Kidney epithelial cell (primary cell): Measurements from ENCODE around the gene BAZ1A. TPM values are rescaled to one million over a fixed set of nuclear protein-coding genes. Genes with fewer than 3 reads are reported as not detected.

Experiments
- DNase-seq: peaks from one replicate; pipeline ENCODE4 v3.0.0-alpha.2; 2010; ENCODE audit warnings: low read depth
- H3K27me3 ChIP-seq: 2 replicates; pipeline ENCODE4 v1.6.0; 2011; ENCODE audit warnings: low read length; ENCODE audit not compliant: control insufficient read depth, insufficient read depth
- H3K36me3 ChIP-seq: 2 replicates; pipeline ENCODE4 v1.5.1; 2011; ENCODE audit warnings: low read length; ENCODE audit not compliant: control insufficient read depth, insufficient read depth
- H3K4me3 ChIP-seq: 2 replicates; pipeline ENCODE4 v1.5.1; 2011; ENCODE audit warnings: low read depth, mild to moderate bottlenecking, control low read depth, low read length
- total RNA-seq: library from RNA; depleted of rRNA; stranded (reverse); fragments of >200 nt; gene quantifications from 2 replicates; pipeline ENCODE4 v1.2.3, GENCODE V29; 2015
- TF ChIP-seq, protein P1 (sequence below): IDR thresholded peaks from 2 replicates; pipeline ENCODE4 v1.5.1; 2011; ENCODE audit warnings: mild to moderate bottlenecking, moderate library complexity, low read length, control low read depth, inconsistent platforms; ENCODE audit not compliant: insufficient read depth, poor library complexity, severe bottlenecking

BAZ1A gene
- total RNA-seq, 1 donor from 2014 or later, result 36.1 TPM

DNA sequence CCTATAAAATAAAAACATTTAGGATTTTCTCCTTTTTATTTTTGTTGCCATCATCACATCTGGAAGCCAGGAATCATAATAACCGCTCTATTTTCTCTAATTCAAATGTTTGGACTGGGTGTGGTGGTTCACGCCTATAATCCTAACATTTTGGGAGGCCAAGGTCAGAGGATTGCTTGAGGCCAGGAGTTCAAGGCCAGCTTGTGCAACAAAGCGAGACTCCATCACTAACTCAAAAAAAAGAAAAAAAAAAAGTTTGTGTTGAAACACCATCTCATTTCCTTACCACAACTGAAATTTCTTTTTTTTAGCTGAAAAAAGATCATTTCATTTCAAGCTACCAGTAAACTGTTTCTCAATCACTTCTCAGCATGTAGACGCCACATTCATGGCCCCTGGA is 8.8 kb upstream of the BAZ1A start:
- TF ChIP-seq, protein P1, sequence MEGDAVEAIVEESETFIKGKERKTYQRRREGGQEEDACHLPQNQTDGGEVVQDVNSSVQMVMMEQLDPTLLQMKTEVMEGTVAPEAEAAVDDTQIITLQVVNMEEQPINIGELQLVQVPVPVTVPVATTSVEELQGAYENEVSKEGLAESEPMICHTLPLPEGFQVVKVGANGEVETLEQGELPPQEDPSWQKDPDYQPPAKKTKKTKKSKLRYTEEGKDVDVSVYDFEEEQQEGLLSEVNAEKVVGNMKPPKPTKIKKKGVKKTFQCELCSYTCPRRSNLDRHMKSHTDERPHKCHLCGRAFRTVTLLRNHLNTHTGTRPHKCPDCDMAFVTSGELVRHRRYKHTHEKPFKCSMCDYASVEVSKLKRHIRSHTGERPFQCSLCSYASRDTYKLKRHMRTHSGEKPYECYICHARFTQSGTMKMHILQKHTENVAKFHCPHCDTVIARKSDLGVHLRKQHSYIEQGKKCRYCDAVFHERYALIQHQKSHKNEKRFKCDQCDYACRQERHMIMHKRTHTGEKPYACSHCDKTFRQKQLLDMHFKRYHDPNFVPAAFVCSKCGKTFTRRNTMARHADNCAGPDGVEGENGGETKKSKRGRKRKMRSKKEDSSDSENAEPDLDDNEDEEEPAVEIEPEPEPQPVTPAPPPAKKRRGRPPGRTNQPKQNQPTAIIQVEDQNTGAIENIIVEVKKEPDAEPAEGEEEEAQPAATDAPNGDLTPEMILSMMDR, result no peak
- DNase-seq, result no peak

DNA sequence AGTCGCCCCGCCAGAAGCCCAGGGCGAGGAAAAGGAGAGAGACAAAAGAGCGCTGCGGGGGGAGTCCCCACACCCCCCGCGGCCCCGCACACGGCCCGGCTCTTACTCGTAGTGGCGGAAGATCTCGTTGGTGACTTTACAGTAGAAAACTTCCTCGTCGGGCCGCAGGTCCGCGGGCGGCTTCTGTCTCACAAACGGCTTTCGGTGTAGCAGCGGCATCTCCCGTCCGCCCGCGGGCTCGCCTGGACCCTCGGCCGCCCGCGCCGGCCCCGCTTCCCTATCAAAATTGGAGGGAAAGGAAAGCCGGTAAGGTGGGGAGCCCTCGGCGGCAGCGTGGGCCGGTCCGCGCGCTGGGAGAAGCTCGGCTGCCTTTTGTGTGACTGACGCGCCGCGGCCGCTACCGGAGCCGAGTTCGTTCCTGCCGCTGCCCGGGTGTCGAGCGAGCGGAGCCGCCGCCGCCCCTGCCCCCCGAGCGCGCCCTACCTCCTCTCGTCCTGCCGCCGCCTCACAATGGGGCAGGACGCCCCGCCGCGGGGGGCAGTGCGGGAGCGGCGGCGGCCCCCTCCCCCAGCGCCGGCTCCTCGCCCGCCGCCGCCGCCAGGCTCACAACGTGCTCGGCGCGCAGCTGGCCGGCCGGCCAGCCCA is 652 bp downstream of the BAZ1A start:
- no peaks in the 10 kb centered on the region for H3K27me3 ChIP-seq
- TF ChIP-seq, protein P1, result no peak
- no peaks in the 10 kb centered on the region for H3K36me3 ChIP-seq
- H3K4me3 ChIP-seq, result peak overlapping the region; percentile 75
- DNase-seq, result no peak

More for the DNA sequence above, 8.8 kb upstream of the BAZ1A start:
- Histone ChIP-seq H3K4me3 (no peak overlapping the region), H3K27me3 (no peaks in the 10 kb centered on the region), H3K36me3 (no peaks in the 10 kb centered on the region)

DNA sequence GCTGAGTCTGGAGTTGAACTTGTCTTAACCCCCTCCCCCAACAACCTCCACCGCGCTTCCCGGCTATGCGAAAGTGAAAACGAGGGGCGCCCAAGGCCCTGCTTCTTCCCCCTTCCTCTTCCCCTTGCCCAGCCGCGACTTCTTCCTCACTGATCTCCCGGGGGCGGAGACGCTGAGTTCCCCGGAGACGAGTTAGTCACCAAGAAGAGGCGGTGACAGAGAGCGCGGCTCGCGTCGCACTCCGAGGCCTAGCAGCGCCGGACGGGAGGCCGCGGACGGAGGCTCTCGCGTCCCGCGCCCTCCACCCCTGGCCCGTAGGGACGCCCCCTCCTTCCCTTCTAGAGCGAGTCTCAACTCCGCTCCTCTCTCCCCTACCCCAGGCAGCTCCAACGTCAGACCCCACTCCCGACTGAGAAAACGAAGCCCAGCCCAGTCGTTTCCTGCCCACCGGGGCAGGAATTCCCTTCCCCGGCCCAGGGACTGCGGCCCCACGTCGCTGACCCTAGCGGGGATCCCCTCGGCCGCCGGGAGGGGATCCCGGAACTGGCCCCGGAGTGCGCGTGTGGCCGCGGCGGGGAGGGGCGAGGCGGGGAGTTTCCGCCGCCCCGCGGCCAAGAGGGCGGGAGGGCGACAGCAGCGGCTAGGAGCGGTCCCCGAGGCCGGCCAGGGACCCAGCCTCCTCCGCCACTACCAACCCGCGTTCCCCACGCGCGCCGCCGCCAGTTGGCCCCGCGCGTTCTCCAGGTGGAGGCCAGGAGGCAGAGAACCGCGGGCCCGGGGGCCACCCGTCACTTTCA is 1.4 kb downstream of the BAZ1A start:
- Histone ChIP-seq H3K27me3 (no peaks in the 10 kb centered on the region), H3K36me3 (no peaks in the 10 kb centered on the region), H3K4me3 (peak overlapping the region; percentile 75)
- TF ChIP-seq, protein P1, result no peak
- DNase-seq, result peak; percentile 31

DNA sequence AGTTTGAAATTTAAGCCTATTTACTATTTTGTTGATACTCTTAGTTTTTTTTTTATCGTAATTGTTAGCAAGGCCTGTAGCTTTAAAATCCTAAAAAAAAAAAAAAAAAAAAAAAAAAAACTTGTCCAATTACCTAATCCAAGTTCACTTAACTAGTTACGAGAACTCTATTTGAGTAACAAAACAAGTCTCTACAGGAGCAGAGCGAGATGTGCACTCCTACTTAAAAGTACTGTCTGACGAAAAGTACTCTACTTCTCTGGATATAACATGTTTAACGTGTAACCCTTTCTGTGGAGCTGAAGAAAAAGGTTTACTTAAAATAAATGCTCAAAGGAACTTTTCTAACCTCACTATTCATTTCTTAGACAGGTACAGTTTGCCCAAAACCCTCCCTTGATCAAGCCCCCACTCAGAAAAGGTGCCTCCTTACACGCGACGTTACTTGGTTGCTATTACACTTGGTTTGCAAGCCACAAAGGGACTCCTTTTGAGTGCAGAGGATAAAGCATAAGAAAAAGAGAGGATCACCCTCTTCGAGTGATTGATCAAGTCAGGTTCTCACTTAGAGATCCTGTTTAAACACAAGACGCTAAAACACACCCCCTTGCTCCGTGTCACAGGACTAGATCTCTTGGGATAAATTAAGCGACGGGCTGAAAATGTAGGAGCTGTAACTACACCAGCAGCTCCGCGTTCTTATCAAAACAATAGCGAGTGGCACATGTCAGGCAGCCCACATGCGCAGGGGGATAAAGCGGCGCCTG is 2.2 kb downstream of the BAZ1A start:
- TF ChIP-seq, protein P1, result no peak
- Histone ChIP-seq H3K36me3 (no peaks in the 10 kb centered on the region), H3K4me3 (peak overlapping the region; percentile 75), H3K27me3 (no peaks in the 10 kb centered on the region)
- DNase-seq, result no peak

DNA sequence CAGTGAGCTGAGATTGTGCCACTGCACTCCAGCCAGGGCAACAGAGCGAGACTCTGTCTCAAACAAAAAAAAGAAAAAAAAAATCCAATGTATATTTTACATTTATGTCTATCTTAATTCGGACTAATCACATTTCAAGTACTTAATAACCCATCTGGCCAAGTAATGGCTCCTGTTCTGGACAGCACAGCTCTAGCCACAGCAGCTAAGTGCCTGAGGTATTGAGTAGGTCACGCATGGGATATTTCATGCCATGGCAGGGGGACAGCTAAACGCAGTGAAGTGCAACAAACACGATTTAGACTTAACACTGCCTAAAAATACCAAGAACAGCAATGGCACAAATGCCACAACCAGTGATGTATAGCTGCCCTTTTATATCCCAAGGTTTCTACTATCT is 8.0 kb downstream of the BAZ1A start:
- Histone ChIP-seq H3K36me3 (no peaks in the 10 kb centered on the region), H3K4me3 (no peak overlapping the region), H3K27me3 (no peaks in the 10 kb centered on the region)
- no peak for DNase-seq
- TF ChIP-seq, protein P1, result no peak
